Endometrial microvascular endothelial cells (primary cell): ENCODE data around the gene MYBPC3. TPM values are rescaled to one million over a fixed set of nuclear protein-coding genes. Genes with fewer than 3 reads are reported as not detected.

ENCODE experiments used
- in situ Hi-C: cut with HindIII; loops from 2 replicates; pipeline ENCODE4 v1.10.0; 2017; ENCODE audit warnings: low sequenced_read_pairs, low pct_unique_long_range_greater_than_20kb; ENCODE audit errors: inconsistent ontology term
- total RNA-seq: library from RNA; depleted of rRNA; stranded (reverse); fragments of >200 nt; gene quantifications from one replicate; pipeline ENCODE4 v1.2.3, GENCODE V29; 2015; ENCODE audit errors: inconsistent ontology term

Gene MYBPC3
- not detected for total RNA-seq

DNA sequence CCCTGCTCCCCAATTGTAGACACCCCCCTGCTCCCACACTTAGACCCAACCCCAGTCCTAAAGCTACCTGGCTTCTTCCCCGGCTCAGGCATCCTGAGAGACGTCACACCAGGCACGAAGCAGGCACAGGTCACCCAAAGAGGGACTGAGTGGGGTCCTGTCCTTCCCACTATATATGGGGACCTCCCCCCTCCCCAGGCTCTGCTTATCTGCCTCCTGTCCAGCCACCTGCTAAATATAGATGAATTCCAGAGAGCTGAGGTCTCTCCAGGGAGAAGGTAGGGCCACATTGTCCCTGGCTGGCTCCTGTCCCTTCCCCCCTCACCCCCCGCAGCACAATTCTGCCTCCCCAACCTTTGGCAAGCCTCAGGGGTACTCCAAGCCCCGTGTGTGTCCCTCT is at the start of gene MYBPC3:
Gene MYBPC3, minus strand, starts transcription at position 147 of the 400 bp plus-strand sequence. Its CDS starts 55 bp downstream, at position 92.
- in situ Hi-C loops = no loop called here

DNA sequence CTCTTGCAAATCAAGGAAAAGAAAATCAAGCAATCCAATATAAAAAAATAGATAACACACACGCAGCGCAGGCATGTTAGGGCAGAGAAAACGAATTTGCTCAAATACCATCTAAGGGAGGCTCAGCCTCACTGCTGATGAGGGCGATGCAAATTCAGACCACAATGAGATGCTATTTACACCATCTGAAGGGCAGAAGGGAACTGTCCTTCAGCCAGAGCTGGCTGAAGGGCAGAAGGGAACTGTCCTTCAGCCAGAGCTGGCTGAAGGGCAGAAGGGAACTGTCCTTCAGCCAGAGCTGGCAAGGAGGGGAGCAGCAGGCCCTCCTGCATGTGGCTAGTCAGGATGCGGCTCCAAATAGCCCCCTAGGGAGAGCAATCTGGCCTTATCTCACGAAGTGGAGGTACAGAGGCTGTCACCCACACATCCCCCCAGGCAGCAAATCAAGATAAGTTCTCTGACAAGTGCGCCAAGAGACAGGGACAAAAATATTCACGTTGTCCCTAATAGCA is 48.3 kb upstream of the MYBPC3 start:
- in situ Hi-C loops = no loop called here

DNA sequence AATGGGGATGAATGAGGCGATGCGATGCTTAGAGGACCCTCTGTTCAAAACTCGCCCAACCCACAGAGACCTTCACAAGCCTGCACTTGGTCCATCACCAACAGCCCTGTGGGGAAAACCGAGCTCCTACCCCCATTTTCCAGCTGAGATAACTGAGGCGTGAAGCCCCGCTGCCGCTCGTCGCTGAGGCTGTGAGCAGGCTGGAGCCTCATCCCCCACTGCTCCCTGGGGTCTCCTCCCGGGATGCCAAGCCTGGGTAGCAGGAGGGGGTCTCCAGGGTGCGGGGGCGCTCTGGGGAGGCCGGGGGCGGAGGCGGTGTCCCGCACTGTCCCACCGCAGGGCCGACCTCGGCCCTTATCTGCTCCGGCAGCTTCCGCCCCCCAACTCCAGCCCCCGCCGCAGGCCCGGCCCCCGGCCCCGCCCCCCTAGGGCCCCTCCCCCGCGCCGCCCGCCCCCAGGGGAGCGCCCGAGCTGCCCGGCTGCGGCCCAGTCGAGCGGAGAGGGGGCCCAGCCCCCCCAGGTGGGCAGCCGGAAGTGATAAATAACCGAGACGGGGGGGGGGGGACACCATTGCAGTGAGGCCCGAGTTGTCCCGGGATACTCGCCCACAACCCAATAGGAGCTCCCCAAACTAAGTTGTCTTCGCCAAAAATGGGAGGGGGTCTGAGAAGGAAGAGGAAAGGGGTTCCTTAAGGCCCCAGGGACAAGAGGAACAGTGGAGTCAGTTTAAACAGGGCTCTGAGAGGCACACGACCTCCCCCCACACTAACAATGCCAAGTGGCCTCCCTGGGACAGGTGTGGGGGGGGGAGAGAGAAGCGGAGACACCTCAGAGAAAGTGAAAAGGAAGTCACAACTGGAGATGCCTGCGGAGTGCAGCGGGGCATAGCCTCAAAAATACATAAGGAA is 47.6 kb upstream of the MYBPC3 start:
- in situ Hi-C loops = no loop called here

DNA sequence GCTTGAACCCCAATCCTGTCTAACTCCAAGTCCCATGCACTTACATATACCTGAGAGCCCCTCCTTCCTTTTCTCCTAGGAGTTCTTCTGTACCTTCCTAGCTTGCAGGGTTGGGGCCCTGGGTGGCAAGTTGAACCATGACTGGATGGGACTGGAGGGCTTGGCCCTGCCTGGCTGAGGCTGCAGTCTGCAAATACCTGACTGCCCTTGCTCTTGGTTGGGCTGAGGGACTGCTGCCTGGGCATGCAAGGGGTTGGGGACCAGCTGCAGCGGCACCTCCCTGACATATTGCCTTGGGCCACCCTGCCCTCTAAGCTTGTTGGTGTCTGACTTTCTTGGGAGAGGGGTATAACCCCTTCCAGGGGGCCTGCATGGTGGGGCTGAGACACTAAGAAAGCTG is 46.0 kb upstream of the MYBPC3 start:
- in situ Hi-C loops = no loop called here

DNA sequence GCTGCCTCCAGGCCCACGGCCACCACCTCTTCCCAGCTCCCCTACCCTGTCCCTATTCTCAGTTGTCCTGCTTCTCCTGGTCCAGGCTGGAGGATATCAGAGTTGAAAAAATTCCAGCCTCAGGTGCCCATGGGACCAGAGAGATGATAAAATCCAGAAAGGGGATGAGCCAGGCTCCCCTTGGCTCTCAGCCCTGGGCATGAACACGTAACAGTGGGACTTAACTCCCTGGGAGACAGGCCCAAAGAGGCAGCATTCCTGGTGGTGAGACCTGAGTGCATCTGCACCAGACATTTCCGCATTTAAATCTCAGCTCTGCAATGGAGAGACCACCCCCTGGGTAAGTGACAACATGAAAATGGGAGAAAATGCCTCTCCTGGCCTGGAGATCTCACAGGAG is 45.5 kb upstream of the MYBPC3 start:
- in situ Hi-C loops = no loop called here

DNA sequence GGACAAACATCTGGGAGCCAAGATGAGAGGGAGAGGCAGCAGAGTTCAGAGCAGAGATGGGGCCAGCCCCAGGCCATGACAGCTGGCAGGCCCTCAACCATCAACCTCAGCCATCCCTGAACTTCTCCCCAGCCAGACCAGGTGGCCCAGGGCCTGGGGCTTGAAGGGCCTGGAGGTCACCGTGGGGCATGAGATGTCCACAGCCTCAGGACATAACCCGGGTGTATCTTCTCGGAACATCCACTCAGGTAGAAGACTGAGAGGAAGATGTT is 43.5 kb upstream of the MYBPC3 start:
- in situ Hi-C loops = no loop called here

DNA sequence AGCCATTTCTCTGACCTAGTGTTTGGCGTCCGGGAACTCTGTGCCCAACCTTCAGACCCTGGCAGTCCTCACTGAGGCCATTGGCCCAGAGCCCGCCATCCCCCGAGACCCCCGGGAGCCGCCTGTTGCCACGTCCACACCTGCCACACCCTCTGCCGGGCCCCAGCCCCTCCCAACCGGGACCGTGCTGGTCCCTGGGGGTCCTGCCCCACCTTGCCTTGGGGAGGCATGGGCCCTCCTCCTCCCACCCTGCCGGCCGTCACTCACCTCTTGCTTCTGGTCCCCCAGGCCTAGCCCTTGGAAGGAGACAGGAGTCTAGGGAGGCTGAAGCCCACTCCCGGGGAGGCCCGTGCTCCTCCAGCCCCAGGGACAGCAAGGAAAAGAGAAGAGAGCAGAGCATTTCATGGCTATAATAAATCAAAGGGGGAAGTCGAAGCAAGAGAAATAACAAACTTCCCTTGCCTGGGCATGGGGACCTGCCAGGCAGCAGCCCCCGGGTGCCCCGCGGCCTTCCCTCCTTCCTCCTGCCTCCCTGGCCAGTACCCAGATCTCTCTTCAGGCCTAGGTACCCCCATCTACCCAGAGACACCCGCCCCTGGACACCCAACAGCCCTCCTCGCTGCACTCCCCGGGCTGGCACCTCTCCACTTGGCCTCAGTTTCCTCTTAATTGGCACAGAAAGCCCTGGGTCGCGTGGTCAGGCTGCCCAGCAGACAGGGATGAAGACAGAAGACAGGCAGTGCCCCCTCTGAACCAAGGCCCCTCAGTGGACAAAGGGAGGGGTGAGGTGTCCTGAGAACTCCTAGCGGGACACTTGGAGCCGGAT is 42.9 kb upstream of the MYBPC3 start:
- in situ Hi-C loops = no loop called here

DNA sequence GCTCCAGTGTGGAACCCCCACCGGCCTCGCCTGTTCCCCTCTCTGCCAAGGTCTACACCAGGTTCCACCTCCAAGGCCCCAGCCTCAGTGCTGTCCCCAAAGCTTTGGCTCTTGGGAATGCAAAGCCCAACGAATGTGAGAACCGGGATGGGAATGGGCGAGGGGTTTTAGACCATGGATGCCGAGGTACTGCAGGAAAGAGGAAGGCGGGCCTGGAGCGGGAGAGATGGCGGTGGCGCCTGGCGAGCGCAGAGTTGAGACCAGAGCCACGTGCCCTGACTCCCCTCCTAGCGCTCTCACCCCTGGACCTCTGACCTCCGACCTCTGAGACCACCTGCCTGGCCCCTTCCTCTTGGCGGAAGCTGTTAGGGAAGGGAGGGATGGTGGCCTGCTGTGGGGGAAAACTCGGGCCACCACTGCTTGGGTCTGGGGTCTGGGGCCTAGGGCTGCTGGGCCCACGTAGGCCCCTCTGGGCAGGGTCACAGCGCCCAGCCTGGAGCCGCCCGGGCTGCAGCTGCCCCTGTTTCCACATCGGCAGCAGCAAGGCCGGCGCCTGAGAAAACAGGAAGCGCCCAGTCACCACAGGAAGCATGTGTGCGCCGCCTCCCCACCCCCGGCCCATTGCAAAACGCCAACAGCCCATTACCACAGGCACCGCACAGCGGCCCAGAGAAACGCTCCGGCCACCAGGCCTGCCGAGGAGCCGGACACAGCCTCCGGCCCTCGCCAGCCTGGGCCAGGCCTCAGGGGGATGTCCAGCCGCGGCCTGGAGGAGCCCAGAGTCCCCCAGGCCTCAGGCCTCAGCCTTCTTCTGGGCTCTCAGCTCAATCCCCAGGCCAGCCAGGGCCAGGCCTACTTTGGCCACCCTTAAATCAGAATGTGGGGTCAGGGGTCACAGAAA is 42.1 kb upstream of the MYBPC3 start:
- in situ Hi-C loops = no loop called here

DNA sequence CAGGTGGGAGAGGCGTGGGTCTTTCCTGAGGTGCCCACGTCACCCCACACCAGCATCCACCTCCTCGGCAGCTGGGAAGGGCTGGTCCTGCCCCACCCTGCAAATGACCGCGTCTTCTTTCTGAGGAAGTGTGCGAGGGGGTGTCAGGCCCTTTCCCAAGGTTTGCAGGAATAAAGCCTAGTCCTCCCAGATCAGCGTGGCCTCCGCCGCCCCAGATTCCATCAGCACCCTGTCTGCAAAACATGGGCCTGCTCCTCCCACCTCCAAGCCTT is 41.5 kb upstream of the MYBPC3 start:
- in situ Hi-C loops = no loop called here

DNA sequence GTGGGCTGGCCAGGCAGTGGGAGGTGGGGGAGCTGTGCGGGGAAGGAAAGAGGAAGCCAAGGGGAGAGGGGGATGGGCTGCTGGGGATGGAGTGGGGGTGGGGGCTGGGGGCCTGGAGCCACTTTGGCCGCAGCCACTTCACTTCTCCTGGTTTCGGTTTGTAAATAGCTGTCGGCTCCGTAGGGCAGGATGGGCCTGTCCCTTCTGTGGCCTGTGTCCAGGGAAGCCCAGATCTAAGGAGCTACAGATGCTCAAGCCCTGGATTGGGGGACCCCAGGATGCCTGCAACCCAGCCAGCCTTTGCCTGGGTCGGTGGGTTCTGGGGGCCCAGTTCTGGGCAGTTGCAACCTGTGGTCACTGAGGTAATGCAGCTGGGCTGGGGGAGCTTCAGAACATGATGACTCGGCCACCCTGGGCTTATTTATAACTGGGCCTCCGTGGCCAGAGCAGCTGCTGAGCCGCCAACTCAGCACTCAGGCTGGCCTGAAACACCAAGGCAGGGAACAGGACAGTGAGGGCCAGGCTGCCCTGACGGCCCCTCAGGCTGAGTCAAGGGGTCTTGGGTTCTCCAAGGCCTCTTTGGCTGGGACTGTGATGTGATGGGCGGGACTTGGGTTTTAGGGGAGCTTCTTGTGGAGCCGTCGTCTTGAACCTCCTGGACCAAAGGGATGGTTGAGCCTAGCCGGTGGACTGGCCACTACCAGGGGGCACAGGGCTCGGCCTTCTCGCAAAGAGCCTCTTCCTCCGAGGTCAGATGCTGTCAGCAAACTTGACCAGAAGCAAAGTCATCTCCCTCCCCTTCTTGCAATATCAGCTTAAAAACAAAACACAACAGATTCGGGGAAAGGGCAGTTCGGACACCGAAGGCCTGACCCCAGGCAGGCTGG is 40.9 kb upstream of the MYBPC3 start:
- in situ Hi-C loops = no loop called here

DNA sequence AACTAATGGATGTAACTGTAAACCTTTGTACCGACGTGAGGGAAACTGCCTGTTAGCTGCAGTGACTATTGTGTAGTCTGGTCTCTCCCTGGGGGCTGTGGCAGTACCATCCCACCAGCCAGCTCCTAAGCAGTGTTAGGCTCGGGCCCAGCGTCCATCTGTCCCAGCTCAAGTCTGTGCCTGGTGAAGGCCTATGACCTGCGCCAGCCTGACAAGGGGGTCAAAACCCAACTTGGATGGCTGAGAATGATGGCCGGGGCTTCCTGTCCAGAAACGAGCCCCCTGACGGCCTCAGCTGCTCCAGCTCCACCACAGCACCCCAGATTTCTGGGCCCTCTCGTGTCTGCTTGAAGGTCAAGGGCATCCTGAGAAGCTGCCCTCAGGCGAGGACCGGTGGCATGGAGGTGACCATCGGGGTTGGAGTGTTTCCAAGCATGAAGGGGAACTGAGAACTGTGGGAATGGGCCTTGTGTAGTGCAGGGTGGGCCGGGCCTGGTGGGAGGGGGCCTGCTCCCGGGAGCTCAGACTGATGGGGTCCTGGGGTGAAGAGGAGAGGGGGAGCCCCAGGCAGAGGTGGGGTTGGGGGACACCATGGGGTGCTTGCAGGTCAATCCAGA is 40.2 kb upstream of the MYBPC3 start:
- in situ Hi-C loops = no loop called here

DNA sequence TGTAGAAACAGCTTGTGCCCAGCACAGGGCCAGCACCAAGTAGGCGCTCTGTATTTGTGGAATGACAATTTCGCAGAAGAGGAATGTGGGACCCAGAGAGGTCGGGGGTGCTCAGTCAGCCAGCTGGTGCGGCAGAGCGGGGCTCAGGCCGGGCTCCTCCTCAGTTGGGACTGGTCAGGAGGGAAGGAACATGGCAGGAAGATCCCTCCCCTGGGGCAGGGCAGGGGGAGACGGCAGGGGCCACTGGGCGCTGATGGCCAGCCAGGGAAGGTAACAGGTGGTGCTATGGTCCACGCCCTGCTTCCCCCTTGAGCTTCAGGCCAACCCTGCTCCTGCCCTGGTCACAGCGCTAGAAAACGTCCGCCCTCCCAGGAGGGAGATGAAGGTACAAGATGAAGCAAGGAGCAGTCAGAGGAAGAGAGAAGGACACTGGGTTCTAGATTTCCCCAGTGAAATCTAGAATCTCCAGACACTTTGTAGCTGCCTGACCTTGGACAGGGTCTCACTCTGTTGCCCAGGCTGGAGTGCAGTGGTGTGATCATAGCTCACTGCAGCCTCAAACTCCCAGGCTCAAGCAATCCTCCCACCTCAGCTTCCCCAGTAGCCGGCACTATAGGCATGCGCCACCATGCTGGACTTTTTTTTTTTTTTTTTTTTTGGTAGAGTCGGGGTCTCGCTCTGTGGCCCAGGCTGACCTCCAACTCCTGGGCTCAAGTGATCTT is 39.4 kb upstream of the MYBPC3 start:
- in situ Hi-C loops = no loop called here

DNA sequence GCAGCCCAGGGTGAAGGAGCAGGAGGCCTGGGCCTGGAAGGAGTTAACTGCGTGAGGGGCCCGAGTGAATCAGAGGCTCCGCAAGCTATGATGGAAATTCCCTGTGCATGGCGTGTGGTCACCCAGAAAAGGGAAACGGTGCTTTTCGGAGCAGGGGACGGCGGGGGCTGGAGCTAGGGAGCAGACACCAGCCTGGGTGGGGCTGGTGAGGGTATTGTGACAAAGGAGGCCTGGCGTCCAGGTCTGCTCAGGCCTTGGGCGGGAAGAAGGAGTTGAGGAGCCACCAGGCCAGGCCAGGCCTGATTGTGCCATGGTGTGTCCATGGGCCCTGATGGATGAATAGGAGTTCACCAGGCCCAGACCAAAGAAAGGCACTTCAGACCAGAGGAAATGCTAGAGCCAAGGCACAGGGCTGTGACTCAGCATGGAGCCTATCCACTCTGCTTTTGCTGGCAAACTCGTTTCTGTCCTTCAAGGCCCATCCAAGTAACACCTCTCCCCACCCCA is 38.6 kb upstream of the MYBPC3 start:
- in situ Hi-C loops = no loop called here

DNA sequence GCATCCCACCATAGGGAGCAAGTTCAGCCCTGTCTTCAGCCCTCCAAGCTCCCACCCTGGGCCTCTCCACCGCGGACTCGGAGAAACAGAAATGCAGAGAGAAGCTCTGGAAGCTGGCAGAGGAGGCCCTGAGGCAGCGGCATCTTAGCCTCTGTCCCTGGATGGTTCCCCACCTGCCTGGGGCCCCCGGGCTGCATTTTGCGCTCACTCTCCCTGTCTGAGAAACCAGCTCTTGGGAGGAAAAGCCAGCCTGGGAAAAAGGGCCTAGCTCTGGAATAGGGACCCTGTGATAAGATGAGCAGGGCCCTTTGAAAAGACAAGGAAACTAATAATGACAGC is 37.9 kb upstream of the MYBPC3 start:
- in situ Hi-C loops = no loop called here

DNA sequence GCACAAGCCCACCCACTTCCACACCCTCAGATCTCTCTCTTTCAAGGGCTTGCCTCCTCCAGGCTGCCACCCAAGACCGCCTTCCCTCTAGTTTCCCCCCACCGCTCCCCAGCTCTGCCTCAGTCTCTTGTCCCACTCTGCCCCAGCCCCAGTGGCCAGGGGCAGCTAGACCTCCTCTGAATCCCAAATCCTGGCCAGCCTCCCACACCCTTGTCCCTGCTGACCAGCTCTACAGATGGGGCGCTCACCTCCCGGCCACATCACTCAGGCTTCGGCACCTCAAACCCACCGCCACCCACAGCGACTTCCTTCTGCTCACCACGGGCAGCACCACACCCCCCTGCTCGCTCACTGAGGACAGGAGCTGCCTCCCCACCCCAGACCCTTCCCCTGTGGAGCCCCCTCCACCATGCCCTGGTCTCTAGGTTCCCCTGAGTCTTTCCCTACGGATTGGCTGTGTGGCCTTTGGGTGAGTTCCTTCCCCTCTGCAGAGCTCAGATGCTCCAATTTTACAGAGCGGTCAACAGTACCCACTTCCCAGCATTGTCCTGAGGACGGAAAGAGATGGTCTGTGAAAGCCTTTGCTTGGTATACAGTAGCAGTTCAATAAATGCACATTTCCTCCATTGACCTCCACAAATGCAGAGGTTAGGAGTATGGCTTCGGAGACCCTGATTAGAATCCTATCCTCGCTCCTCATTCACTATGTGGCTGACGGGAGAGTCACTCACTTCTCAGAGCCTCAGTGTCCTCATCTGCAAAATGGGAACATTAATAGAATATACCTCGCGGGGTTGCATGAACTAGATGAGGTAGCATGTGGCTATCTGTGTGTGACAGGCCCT is 37.3 kb upstream of the MYBPC3 start:
- in situ Hi-C loops = no loop called here
